GM12864 (cell line): ENCODE measurements around the gene UROS.

ENCODE experiments used
- DNase-seq: peaks from one replicate; pipeline ENCODE4 v3.0.0-alpha.2; 2011; ENCODE audit warnings: low read depth
- H3K4me3 ChIP-seq: 2 replicates; pipeline ENCODE4 v1.5.1; 2011; ENCODE audit warnings: mild to moderate bottlenecking, low read depth, low read length, control low read depth
- CTCF ChIP-seq: IDR thresholded peaks from 2 replicates; pipeline ENCODE4 v1.5.1; 2011; ENCODE audit warnings: low read depth, mild to moderate bottlenecking, moderate library complexity, low read length, control low read depth, inconsistent platforms; ENCODE audit errors: missing control alignments

The UROS gene

GRCh38 chr10:125775491-125776106 is 47.5 kb downstream of the UROS start, which contains the start of gene MMP21:
Gene MMP21 (minus strand): TSS chr10:125775821. CDS start chr10:125775821, 0 bp downstream.
- no peak for TF ChIP-seq CTCF
- no peak for DNase-seq
- H3K4me3 ChIP-seq: no peak within 1 kb of the TSS

- H3K4me3 ChIP-seq: no peak overlapping the region
- no peak for TF ChIP-seq CTCF
- no peak for DNase-seq
These were observed 48.4 kb downstream of the UROS start for GRCh38 chr10:125774581-125775191.

GRCh38 chr10:125773687-125774543 is 49.1 kb downstream of the UROS start:
- no peak for DNase-seq
- TF ChIP-seq CTCF: no peak
- no peak overlapping the region for H3K4me3 ChIP-seq

GRCh38 chr10:125772864-125773180 is 50.2 kb downstream of the UROS start:
- no peak for DNase-seq
- no peak overlapping the region for H3K4me3 ChIP-seq
- no peak for TF ChIP-seq CTCF

- H3K4me3 ChIP-seq: no peak overlapping the region
- TF ChIP-seq CTCF: no peak
- no peak for DNase-seq
These were observed 50.8 kb downstream of the UROS start for GRCh38 chr10:125772112-125772863.

GRCh38 chr10:125770844-125771243 is 52.2 kb downstream of the UROS start:
- no peak overlapping the region for H3K4me3 ChIP-seq
- no peak for TF ChIP-seq CTCF
- no peak for DNase-seq
